G401.6 (cell line): ENCODE results near the gene PITPNM3.

Experiments used
- FAIRE-seq: peaks from 2 replicates; lab custom pipeline; 2012; peaks lifted over from hg19 to GRCh38; lab: Jason Lieb, UNC

PITPNM3 gene

DNA sequence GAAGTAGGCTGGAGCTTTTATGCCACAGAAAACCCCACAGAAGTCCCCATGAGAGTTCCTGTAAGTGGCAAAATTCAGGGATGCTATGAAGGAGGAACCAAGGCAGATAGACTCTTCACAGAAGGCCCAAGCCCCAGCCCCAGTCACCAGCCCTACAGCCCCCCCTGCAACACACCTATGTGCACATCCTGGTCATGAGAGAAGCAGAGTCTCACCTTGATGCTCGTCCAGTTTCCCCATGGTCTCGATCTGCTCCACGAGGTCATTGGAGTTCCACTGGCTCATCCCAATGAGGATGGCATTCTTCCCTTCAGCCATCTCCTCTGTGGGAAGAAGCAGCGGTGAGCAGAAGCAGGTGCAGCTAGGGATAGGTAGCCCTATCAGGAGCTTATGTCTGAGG, 31.2 kb downstream of the PITPNM3 start:
- no peak for FAIRE-seq

GRCh38 chr17:6524520-6524919, 31.8 kb downstream of the PITPNM3 start:
- no peak for FAIRE-seq

DNA sequence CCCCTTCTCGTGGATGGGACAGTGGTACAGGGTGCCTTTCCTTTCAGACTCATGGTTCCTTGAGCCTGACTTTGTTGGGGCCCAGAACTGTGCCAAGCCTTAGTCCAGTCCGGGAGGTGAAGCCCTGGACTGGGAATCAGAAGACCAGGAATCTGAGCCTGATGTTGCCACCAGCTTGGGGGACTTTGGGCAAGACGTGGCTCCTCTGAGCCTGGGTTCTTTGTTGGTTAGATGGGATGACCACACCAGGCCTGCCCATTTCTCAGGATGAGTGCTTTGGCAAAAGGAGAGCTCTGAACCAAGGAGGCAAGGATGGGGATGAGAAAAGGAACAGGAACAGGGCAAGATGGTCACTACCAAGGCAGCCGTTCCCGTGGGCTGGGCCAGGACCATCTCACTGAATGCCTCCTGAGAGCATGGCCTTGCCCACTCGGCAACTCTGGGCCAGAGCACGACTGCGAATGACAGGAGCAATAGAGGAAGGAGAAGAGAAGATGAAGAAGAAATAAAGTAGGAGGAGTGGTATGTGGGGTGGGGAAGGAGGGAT, 32.5 kb downstream of the PITPNM3 start:
- FAIRE-seq: no peak

GRCh38 chr17:6523330-6523729, 33.0 kb downstream of the PITPNM3 start:
- FAIRE-seq: no peak

DNA sequence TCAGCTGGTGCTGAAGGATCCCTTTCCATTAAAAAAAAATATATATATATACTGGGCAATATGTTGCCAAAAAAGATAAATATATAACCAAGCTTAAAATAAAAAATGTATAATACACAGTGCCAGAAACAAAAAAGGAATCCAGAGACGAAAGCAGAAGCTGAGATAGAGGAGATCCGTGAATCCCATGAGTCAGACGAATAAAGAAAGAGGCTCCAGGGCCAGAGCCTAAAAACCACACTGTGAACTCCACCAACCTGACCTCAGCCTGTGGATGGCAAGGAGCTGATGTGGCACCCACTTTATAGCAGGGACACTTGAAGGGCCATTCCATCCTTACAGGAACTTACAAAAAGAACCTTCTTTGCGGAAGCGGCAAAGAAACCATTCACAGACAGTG, 34.8 kb downstream of the PITPNM3 start:
- FAIRE-seq: no peak

DNA sequence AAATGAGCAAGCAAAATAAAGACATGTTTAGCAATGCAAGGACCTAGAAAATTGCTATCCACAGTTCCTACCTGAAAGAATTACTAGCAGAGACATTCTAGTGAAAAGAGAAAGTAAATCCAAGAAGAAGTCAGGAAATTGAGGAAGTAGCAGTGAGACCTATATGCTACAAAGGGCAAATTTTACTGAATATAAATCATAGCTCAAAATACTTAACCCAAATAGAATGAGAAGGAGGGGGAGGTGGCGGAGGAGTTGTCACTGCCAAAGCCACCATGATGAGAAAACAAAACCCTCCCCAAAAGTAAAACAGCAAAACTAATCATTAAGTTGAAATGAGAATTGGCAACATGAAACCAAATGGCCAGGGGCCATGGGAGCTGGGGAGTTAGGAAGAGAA, 39.3 kb downstream of the PITPNM3 start:
- no peak for FAIRE-seq

DNA sequence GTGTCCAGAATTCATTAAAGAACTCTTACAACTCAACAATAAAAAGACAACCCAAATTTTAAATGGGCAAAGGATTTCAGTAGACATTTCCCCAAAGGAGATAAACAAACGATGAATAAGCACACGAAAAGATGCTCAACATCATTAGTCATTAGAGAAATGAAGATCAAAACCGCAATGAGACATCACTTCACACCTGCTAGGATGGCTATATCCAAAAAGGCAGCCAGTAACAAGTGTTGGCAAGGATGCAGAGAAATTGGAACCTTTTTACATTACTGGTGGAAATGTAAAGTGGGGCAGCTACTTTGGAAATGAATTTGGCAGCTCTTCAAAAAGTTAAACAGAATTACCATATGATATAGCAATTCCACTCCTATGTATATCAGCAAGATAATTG, 42.0 kb downstream of the PITPNM3 start:
- FAIRE-seq: no peak

- no peak for FAIRE-seq
Observed at GRCh38 chr17:6512552-6512951, 43.8 kb downstream of the PITPNM3 start.

DNA sequence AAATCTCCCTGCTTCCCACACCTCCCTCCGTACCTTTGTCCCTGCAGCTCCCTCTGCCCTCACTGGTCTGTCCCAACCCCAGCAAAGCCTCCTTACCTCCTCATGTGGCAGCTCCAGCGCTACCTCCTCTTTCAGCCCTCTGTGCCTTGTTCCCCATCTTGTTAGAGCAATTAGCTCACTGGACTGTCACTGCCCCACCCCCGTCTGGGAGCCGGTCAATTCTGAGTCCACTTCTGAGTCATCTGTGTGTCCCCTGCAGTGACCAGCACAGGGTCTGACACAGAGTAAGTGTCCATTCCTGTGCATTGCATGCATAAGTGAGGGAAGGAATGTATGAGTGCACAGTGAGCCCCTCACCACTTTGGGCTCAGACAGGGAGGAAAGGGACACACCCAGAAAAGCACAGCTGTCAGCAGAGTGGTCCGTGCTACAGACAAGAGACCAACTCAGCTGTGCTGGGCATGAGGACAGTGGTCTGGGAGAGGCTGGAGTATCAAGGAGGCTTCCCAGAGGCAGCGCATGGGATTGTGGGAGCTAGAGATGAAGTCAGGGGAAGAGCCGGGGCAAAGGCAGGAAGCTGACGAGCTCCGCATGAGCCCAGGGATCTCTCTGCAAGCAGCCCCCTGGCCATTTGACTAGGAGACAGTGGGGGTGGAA, 45.9 kb downstream of the PITPNM3 start:
- FAIRE-seq: no peak

- no peak for FAIRE-seq
Observed at GRCh38 chr17:6509921-6510320, 46.4 kb downstream of the PITPNM3 start.

- FAIRE-seq: no peak
Observed at GRCh38 chr17:6509031-6509771, 47.2 kb downstream of the PITPNM3 start.

- no peak for FAIRE-seq
Observed at GRCh38 chr17:6508519-6509030, 47.8 kb downstream of the PITPNM3 start.

GRCh38 chr17:6508016-6508415, 48.3 kb downstream of the PITPNM3 start:
- FAIRE-seq: no peak

DNA sequence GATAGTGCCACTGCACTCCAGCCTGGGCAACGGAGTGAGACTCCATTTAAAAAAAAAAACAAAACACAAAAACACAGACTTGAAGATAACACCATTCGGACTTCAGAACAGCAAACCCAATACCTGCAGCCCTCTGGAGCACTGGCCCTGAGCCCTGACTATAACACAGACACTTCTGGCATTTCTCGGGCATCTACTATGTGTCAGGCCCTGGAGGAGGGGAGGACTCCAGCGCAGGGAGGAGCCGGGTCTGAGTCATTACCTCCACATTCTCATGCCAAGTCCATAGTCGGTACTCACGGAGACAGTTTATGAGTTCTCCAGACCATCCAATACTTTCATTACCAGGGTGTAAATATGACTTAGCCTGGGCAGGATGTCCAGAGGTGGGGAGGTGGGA, 48.8 kb downstream of the PITPNM3 start:
- FAIRE-seq: no peak

DNA sequence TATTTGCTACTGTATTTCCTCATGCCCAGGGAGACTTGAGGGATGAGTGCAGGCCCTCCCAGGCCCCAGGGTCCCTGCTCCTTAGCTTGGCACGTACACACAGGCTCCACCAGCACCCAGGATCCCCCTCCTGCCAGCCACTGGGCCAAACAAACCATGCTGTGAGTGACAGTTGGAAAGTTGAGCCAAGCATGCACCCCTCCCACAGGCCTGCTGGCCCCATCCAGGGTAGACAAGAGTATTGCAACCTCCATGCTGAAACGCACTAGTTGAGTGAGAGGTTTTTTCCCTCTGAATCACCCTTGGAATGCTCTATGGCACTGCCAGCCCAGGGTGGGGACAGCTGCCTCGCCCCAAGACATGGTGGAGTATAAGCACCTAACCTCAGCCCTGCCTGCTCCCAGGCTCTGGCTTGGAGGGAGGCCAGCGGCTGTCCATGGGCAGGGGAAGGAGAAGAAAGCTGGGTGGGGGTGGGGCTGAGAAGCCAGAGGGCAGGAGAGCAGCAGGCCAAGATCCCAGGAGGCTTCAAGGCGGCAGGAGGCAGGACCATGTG, 49.6 kb downstream of the PITPNM3 start:
- no peak for FAIRE-seq

- no peak for FAIRE-seq
Observed at GRCh38 chr17:6505425-6506142, 50.8 kb downstream of the PITPNM3 start.

- FAIRE-seq: no peak
Observed at GRCh38 chr17:6503641-6504195, 52.6 kb downstream of the PITPNM3 start.

DNA sequence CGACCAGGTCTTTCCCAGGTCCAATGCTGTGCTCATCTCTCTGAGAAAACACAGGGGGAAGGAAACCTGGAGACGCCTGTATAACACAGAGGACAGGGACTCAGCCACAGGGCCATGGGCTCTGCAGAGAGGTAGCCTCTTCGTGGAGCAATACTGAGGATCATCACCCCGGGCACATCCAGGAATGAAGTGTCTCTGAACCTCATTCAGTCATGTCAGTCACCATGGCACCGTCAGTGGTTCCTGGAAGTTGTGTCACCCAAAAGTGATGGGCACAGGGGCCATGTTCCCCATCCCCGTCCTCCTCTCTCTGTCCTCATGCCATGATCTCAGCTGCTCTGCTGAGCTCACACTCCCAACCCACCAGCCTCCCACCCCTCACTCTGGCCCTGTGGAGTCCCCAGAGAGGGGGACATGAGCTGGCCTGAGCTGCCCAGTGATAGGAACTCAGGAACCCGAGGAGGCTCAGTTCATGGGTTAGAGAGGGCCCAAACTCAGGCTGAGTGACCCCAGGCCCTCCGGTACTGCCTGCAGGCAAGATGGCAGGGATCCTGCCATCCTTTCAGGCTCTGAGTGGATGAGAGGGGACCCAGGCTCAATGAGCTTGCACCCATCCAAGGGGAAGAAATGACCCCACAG, 53.4 kb downstream of the PITPNM3 start:
- FAIRE-seq: no peak

DNA sequence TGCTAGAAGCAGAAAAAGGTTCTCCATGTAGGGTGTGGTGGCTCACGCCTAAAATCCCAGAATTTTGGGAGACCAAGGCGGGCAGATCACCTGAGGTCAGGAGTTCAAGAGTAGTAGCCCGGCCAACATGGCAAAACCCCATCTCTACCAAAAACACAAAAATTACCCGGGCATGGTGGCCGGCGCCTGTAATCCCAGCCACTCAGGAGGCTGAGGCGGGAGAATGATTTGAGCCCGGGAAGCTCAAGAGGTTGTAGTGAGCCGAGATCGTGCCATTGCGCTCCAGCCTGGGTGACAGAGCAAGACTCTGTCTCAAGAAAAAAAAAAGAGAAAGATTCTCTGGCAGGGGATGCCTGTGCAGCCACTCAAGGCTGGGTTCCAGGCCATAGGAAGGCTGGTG, 54.2 kb downstream of the PITPNM3 start:
- no peak for FAIRE-seq

- no peak for FAIRE-seq
Observed at GRCh38 chr17:6501359-6501758, 55.0 kb downstream of the PITPNM3 start.

DNA sequence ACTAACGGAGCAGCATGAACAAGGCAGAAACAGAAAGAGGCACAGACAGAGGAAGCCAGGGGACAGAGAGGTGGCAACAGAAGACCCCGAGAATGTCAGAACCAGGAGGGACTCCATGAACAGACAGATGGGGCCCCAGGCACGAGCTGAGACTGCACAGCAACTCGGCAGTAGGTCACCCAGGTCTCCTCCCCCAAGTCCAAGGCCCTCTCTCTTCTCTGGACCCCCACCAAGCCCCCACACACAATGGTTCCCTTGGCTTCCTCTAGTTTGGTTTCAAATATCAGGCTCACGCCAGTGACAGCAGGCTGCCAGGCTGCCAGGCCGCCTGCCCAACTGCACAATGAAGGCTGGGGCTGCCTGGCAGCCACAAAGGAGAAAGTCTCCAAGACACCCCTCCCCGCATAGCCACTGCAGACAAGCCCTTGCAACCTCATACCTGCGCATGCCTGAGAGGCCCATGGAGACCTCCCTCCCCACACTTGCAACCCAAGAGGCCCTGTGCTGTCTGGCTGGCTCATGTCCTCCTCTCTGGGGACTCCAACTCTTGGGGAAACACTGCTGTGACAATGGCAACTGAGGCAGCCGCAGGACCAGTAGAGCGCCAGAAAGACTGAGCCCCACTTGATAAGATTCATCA, 57.3 kb downstream of the PITPNM3 start:
- FAIRE-seq: no peak
